Stimulated activated CD4-positive, alpha-beta T cell treated with anti-CD3 and anti-CD28 coated beads, TNF-alpha, amount 100 ng/mL, for 1 hour (primary cell): Measurements from ENCODE around the gene CCNYL1.

Experiments used
- DNase-seq, 3 donors: peaks; one replicate each; pipeline ENCODE4 v3.0.0-alpha.2; 2020; ENCODE audit warnings: low read depth in 3 of 3, low spot score in 1 of 3

The CCNYL1 gene

GRCh38 chr2:207790898-207791297 lies 79.5 kb downstream of the CCNYL1 start:
- DNase-seq, result no peak

GRCh38 chr2:207791579-207792243 lies 80.3 kb downstream of the CCNYL1 start:
- no peak for DNase-seq

- no peak for DNase-seq
Observed at GRCh38 chr2:207792244-207792785, 80.9 kb downstream of the CCNYL1 start.

GRCh38 chr2:207796585-207797350 lies 85.3 kb downstream of the CCNYL1 start:
- no peak for DNase-seq

- no peak for DNase-seq
Observed at GRCh38 chr2:207801259-207801658, 89.8 kb downstream of the CCNYL1 start.

- DNase-seq, result no peak
Observed at GRCh38 chr2:207802650-207803049, 91.2 kb downstream of the CCNYL1 start.
